Neutrophil (primary cell): ENCODE results near the gene ADCY7.

Experiments used
- H3K27ac ChIP-seq: fragments of 200-600 bp; sonication (generic); 2 replicates; pipeline ENCODE4 v1.5.1; 2016; ENCODE audit warnings: mild to moderate bottlenecking, moderate library complexity
- H3K27me3 ChIP-seq: fragments of 200-600 bp; sonication (generic); 2 replicates; pipeline ENCODE4 v1.6.0; 2016; ENCODE audit warnings: mild to moderate bottlenecking
- H3K36me3 ChIP-seq: fragments of 200-600 bp; sonication (generic); 2 replicates; pipeline ENCODE4 v1.5.1; 2017
- H3K4me1 ChIP-seq, 2 experiments: fragments of 200-600 bp in 1 of 2; sonication (generic) in 1 of 2; 1 replicate in 1 of 2; 2 replicates in 1 of 2; pipeline versions ENCODE4 v1.5.1 to v1.6.1; 2013 to 2016; ENCODE audit warnings: low read depth in 1 of 2, low read length in 1 of 2, mild to moderate bottlenecking in 1 of 2, moderate library complexity in 1 of 2; ENCODE audit not compliant: control insufficient read depth in 1 of 2, insufficient read depth in 1 of 2
- H3K4me3 ChIP-seq, 2 experiments: fragments of 200-600 bp in 1 of 2; sonication (generic) in 1 of 2; 1 replicate in 1 of 2; 2 replicates in 1 of 2; pipeline ENCODE4 v1.5.1; 2013 to 2016; ENCODE audit warnings: low read depth in 1 of 2, low read length in 1 of 2, mild to moderate bottlenecking in 1 of 2, moderate library complexity in 1 of 2
- H3K9me3 ChIP-seq: fragments of 200-600 bp; sonication (generic); 2 replicates; pipeline ENCODE4 v1.5.1; 2016
- TF ChIP-seq, protein P1 (sequence below): fragments of 200-600 bp; sonication (generic); IDR thresholded peaks from 2 replicates; pipeline ENCODE4 v1.5.1; 2016; ENCODE audit warnings: antibody characterized with exemption

ADCY7 gene

GRCh38 chr16:50252082-50252611, 14.2 kb upstream of the ADCY7 start:
- H3K27ac ChIP-seq = no peak overlapping the region
- no peaks in the 10 kb centered on the region for H3K4me1 ChIP-seq
- H3K9me3 ChIP-seq = no peaks in the 10 kb centered on the region
- H3K36me3 ChIP-seq = no peaks in the 10 kb centered on the region
- H3K4me3 ChIP-seq = no peak overlapping the region
- H3K27me3 ChIP-seq = peaks cover under 1% of the 10 kb centered on the region
- TF ChIP-seq, protein P1, sequence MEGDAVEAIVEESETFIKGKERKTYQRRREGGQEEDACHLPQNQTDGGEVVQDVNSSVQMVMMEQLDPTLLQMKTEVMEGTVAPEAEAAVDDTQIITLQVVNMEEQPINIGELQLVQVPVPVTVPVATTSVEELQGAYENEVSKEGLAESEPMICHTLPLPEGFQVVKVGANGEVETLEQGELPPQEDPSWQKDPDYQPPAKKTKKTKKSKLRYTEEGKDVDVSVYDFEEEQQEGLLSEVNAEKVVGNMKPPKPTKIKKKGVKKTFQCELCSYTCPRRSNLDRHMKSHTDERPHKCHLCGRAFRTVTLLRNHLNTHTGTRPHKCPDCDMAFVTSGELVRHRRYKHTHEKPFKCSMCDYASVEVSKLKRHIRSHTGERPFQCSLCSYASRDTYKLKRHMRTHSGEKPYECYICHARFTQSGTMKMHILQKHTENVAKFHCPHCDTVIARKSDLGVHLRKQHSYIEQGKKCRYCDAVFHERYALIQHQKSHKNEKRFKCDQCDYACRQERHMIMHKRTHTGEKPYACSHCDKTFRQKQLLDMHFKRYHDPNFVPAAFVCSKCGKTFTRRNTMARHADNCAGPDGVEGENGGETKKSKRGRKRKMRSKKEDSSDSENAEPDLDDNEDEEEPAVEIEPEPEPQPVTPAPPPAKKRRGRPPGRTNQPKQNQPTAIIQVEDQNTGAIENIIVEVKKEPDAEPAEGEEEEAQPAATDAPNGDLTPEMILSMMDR = no peak

DNA sequence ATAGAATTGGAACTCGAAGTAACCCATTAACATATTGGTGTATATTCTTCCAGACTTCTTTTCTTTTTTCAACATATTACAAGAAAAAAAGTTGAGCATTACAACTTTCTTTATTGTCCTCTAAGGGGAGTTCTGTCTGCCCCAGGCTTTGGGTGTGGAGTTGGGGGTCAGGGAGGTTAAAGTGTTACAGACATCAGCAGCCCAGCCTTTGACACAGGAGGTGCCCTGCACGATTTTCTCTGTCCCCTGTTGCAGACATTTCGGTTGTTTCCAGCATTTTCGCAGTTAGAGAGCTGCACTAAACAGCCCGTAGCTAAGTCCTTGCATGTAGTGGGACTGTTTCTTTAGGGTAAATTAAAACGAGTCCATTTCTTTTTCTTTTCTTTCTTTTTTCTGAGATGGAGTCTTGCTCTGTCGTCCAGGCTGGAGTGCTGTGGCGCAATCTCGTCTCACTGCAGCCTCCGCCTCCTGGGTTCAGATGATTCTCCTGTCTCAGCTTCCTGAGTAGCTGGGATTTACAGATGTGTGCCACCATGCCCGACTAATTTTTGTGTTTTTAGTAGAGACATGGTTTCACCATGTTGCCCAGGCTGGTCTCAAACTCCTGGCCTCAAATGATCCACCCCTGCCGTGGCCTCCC, 13.4 kb upstream of the ADCY7 start:
- Histone ChIP-seq H3K9me3 (no peaks in the 10 kb centered on the region), H3K27ac (no peak overlapping the region)

GRCh38 chr16:50253514-50253910, 12.8 kb upstream of the ADCY7 start:
- no peaks in the 10 kb centered on the region for H3K27me3 ChIP-seq
- H3K4me1 ChIP-seq = no peaks in the 10 kb centered on the region
- TF ChIP-seq, protein P1 = no peak
- H3K36me3 ChIP-seq = no peaks in the 10 kb centered on the region
- no peak overlapping the region for H3K4me3 ChIP-seq
- no peak overlapping the region for H3K27ac ChIP-seq
- H3K9me3 ChIP-seq = no peaks in the 10 kb centered on the region

More for the DNA sequence above, 13.4 kb upstream of the ADCY7 start:
- Histone ChIP-seq H3K4me1 (no peaks in the 10 kb centered on the region), H3K36me3 (no peaks in the 10 kb centered on the region), H3K4me3 (no peak overlapping the region), H3K27me3 (no peaks in the 10 kb centered on the region)
- TF ChIP-seq, protein P1 = no peak

DNA sequence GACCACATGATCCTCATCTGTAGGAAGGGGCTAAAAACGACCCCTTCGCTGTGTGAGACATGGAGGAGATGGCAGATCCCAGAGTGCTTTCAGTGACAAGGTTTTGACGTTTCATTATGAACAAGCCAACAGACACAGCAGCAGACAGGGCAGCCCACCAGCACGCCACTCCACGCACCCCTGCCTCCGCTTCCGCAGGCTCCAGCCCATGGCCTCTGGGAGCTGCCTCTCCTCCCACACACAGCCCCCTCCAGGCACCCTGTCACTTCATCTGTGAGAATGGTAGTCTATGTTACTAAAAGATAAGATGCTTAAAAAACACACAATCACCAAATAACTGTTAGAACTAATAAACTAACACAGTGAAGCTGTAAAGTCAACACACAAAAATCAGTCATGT, 12.3 kb upstream of the ADCY7 start:
- H3K36me3 ChIP-seq = no peaks in the 10 kb centered on the region

DNA sequence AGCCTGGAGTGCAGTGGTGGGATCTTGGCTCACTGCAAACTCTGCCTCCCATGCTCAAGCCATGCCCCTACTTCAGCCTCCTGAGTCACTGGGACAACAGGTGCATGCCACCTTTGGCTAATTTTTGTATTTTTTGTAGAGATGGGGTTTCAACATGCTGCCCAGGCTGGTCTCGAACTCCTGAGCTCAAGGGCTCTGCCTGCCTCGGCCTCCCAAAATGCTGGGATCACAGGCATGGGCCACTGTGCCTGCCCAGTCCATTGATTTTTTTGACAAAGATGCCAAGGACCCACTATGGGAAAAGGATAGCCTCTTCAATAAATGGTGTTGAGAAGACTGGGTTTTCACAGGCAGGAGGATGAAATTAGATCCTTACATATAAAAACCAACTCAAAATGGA, 10.8 kb upstream of the ADCY7 start:
- TF ChIP-seq, protein P1 = no peak
- Histone ChIP-seq H3K4me1 (no peaks in the 10 kb centered on the region), H3K9me3 (no peaks in the 10 kb centered on the region), H3K27me3 (peaks cover 13% of the 10 kb centered on the region), H3K27ac (no peak overlapping the region), H3K4me3 (no peak overlapping the region), H3K36me3 (no peaks in the 10 kb centered on the region)

More for the DNA sequence above, 12.3 kb upstream of the ADCY7 start:
- no peaks in the 10 kb centered on the region for H3K9me3 ChIP-seq
- H3K27me3 ChIP-seq = peaks cover under 1% of the 10 kb centered on the region
- H3K27ac ChIP-seq = no peak overlapping the region
- H3K4me1 ChIP-seq = no peaks in the 10 kb centered on the region
- TF ChIP-seq, protein P1 = no peak
- no peak overlapping the region for H3K4me3 ChIP-seq
